Mesodermal cell (in vitro differentiated cells): ENCODE data around the gene LDAH.

Source experiments
- H3K27ac ChIP-seq: 2 replicates; pipeline ENCODE4 v1.7.0; 2013; ENCODE audit warnings: mild to moderate bottlenecking, low read depth, low read length, moderate library complexity; ENCODE audit not compliant: severe bottlenecking
- H3K36me3 ChIP-seq: 2 replicates; pipeline ENCODE4 v1.7.1; 2013; ENCODE audit warnings: mild to moderate bottlenecking, low read length, moderate library complexity; ENCODE audit not compliant: control insufficient read depth, insufficient read depth
- H3K4me1 ChIP-seq: one replicate; pipeline ENCODE4 v1.7.1; 2013; ENCODE audit warnings: mild to moderate bottlenecking, low read length; ENCODE audit not compliant: insufficient read depth, control insufficient read depth, poor library complexity, severe bottlenecking
- H3K4me3 ChIP-seq: 2 replicates; pipeline ENCODE4 v1.7.0; 2013; ENCODE audit warnings: low read length, control low read depth, mild to moderate bottlenecking; ENCODE audit not compliant: insufficient read depth, poor library complexity, severe bottlenecking; ENCODE audit errors: extremely low read depth
- H3K9me3 ChIP-seq: 2 replicates; pipeline ENCODE4 v1.7.1; 2013; ENCODE audit warnings: mild to moderate bottlenecking, low read length, moderate library complexity; ENCODE audit not compliant: control insufficient read depth
- WGBS, 2 experiments: methylation state at CpG; one replicate each; pipeline ENCODE4 v1.1.5; 2013; ENCODE audit warnings: missing lambda C conversion rate in 2 of 2; ENCODE audit not compliant: insufficient coverage in 2 of 2; 5-methylcytosine and 5-hydroxymethylcytosine counted together

LDAH gene

GRCh38 chr2:20634507-20635112, 188.3 kb downstream of the LDAH start:
- Histone ChIP-seq H3K4me3 (no peak overlapping the region), H3K4me1 (peaks cover 7% of the 10 kb centered on the region), H3K36me3 (peaks cover 31% of the 10 kb centered on the region), H3K9me3 (no peaks in the 10 kb centered on the region), H3K27ac (no peak overlapping the region)
- 85 to 87% methylated on average over 7 to 9 of the region's 9 CpGs for WGBS, 2 experiments
